ACHN (cell line): Measurements from ENCODE around the gene PPM1D.
"Not testable (repeated sequence)": the region's sequence is repeated elsewhere in the genome, so short reads cannot be mapped to it uniquely, and the experiment has no call there.

Source experiments
- DNase-seq: peaks from one replicate; pipeline ENCODE4 v3.0.0-alpha.2; 2015
- in situ Hi-C: cut with HindIII; loops from 2 replicates; pipeline ENCODE4 v1.10.0; 2017; ENCODE audit warnings: low sequenced_read_pairs, low pct_ligation_motif_present, low pct_unique_long_range_greater_than_20kb

The PPM1D gene

DNA sequence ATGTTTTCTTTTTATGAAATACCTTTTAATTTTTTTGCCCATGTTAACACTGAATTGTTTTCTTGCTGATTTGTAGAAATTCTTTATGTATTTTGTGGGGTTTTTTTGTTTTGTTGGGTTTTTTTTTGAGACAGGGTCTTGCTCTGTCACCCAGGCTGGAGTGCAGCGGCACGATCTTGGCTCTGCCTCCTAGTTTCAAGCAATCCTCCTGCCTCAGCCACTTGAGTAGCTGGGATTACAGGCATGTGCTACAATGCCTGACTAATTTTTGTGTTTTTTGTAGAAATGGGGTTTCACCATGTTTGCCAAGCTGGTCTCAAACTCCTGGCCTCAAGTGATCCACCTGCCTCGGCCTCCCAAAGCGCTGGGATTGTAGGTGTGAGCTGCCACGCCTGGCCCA, 11.3 kb downstream of the PPM1D start:
- in situ Hi-C loops, DNase-seq: not testable (repeated sequence)

DNA sequence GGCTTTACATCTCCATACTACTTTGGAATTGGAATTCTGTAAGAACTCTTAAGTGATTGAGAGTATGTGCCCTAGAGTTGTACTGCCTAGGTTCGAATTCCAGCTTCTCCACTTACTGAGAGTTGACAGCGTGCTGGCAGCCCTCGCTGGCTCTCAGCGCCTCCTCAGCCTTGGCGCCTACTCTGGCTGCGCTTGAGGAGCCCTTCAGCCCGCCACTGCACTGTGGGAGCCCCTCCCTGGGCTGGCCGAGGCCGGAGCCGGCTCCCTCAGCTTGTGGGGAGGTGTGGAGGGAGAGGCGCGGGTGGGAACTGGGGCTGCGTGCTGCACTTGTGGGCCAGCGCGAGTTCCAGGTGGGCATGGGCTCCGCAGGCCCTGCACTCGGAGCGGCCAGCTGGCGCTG, 13.3 kb downstream of the PPM1D start:
- no peak for DNase-seq
- in situ Hi-C loops: no loop called here

DNA sequence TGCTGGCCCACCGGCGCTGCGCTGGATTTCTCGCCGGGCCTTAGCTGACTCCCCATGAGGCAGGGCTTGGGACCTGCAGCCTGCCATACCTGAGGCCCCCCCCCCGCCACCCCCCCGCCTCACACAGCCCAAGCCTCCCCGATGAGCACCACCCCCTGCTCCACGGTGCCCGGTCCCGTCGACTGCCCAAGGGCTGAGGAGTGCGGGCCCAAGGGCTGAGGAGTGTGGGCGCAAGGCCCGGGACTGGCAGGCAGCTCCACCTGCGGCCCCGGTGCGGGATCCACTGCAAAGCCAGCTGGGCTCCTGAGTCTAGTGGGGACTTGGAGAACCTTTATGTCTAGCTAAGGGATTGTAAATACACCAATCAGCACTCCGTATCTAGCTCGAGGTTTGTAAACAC, 13.8 kb downstream of the PPM1D start:
- DNase-seq, in situ Hi-C loops: not testable (repeated sequence)

DNA sequence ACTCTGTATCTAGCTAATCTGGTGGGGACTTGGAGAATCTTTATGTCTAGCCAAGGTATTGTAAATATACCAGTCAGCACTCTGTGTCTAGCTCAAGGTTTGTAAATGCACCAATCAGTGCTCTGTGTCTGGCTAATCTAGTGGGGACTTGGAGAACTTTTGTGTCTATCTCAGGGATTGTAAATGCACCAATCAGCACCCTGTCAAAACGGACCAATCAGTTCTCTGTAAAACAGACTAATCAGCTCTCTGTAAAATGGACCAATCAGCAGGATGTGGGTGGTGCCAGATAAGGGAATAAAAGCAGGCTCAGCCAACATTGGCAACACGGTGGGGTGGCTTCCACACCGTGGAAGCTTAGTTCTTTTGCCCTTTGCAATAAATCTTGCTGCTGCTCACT, 14.3 kb downstream of the PPM1D start:
- DNase-seq, in situ Hi-C loops: not testable (repeated sequence)

DNA sequence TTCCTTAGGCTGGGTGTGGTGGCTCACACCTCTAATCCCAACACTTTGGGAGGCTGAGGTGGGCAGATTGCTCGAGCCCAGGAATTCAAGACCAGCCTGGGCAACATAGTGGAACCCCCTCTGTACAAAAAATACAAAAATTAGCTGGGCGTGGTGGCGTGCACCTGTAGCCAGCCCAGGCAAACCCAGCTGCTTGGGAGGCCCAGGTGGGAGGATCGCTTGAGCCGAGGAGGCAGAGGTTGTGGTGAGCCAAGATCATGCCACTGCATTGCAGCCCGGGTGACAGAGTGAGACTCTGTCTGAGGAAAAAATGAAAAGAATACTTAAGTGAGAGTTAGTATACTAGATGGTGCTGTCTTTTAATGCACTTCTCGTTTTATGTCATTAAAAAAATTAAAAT, 15.1 kb downstream of the PPM1D start:
- DNase-seq: no peak
- in situ Hi-C loops: no loop called here

DNA sequence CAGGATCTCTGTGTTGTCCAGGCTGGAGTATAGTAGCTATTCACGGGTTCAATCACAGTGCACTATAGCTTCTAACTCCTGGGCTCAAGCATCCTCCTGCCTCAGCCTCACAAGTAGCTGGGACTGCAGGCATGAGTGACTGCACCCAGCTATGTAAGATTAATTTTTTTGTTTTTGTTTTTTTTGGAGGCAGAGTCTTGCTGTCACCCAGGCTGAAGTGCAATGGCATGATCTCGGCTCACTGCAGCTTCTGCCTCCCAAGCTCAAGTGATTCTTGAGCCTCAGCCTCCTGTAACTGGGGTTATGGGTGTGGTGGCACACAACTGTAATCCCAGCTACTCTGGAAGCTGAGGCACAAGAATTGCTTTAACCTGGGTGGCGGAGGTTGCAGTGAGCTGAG, 15.8 kb downstream of the PPM1D start:
- in situ Hi-C loops: no loop called here
- no peak for DNase-seq

DNA sequence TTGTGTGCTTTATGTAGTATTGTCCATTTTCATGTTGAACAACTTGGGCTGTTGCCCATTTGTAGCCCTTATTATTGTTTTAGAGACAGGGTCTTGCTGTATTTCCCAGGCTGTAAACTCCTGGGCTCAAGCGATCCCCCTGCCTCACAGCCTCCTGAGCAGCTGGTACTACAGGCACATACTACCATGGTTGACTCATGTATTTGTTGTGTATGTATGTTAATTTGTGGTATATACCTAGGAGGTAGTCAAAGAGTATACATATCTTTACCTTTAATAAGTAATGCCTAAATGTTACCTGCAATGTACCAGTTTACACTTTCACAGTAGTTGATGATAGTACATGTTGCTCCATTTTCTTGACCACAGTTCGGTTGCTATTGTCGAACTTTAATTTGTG, 18.1 kb downstream of the PPM1D start:
- no peak for DNase-seq
- in situ Hi-C loops: no loop called here

DNA sequence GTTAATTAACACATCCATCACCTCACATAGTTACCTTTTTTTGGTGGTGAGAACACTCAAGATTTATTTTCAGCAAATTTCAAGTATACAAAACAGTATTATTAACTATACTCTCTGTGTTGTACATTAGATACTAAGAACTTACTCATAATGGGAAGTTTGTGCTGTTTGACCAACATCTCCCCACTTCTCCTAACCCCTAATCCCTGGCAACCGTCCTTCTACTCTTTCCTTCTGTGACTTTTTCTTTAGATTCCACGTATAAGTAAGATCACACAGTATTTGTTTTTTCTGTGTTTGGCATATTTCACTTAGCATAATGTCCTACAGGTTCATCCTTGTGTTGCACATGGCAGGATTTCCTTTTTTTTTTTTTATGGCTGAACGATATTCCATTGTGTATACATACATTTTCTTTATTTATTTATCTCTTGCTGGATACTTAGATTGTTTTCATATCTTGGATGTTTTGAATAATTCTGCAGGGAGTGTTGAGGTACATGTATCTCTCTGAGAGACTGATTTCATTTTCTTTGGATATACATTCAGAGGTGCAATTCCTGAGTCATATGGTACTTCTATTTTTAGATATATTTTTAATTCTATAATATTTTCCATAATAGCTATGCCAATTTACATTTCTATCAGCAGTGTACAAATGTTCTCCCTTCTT, 19.0 kb downstream of the PPM1D start:
- in situ Hi-C loops: no loop called here
- DNase-seq: no peak

DNA sequence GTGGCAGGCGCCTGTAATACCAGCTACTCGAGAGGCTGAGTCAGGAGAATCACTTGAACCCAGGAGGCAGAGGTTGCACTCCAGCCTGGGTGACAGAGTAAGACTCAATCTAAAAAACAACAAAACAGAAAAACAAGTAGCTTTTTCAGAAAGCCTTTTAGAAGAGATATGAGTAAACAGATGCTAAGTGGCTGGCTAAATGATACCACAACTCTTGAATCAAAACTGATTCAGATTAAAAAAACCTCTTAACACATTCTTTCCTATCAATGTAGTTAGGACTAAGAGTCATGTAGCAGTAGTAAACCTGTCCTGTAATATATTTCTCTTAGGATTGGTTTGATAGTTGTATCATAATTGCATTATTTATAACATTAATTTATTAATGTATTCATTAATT, 23.0 kb downstream of the PPM1D start:
- no peak for DNase-seq
- in situ Hi-C loops: no loop called here

DNA sequence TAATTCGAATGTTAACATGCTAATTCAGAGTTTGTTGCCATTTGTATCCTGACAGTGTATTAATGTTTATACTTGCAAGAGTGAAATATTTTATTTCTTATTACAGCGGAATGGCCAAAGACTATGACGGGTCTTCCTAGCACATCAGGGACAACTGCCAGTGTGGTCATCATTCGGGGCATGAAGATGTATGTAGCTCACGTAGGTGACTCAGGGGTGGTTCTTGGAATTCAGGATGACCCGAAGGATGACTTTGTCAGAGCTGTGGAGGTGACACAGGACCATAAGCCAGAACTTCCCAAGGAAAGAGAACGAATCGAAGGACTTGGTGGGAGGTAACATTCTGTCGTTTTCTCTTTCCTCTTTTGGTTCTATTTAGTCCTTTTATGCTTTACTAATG, 23.4 kb downstream of the PPM1D start:
- no peak for DNase-seq
- in situ Hi-C loops: no loop called here

DNA sequence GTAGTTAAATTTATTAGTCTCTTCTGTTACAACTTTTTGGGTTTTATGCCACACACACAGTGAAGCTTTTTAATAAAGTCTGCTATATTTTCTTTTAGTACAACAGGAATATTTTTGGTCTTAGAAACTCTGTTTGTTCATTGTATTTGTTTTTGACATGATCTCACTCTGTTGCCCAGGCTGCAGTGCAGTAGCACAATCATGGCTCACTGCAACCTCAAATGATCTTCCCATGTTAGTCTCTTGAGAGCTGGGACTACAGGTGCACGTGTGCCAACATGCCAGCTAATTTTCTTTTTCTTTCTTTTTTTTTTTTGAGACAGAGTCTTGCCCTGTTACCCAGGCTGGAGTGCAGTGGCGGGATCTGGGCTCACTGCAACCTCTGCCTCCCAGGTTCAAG, 27.1 kb downstream of the PPM1D start:
- DNase-seq: no peak
- in situ Hi-C loops: no loop called here

DNA sequence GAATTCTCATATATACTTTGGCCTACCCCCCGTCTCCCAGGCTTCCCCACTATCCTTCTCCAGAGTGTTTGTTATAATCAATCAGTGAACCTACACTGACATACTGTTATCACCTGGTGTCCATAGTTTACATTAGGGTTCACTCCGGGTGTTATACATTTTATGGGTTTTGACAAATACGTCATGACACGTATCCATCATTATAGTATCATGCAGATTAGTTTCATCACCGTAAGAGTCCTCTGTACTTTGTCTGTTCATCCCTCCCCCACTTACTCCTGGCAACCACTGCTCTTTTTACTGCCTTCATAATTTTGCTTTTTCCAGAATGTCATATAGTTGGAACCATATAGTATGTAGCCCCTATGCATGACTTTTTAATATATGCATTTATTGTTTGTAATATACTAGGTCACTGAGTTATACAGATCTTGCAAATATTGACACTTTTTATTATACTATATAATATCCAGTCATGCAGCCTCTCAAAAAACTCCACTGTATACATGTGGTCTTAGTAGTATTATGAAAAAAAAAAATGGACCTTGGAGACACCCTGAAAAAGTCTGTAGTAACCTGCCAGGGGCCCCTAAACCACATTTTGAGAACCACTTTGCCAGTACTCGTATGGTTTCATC, 28.4 kb downstream of the PPM1D start:
- in situ Hi-C loops: no loop called here

DNA sequence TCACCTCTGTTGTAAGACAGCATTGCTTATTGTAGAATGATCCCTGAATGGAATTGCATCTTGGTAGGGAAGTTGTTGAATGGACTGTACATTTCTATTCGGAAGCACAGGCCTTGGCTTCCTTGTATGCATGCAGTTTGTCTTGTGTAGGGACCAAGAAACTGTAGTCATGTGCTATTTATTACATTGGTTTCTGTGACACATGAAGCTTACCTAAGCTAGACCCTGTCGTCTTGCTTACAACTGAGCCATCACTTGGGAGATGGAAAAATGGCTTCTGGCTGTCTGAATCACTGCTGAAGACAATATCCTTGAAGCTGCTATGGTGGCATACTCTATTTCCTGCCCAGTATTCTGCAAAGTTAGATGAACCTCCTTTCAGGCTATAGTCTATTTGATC, 29.1 kb downstream of the PPM1D start:
- in situ Hi-C loops: no loop called here
- no peak for DNase-seq

More for the DNA sequence above, 28.4 kb downstream of the PPM1D start:
- no peak for DNase-seq

DNA sequence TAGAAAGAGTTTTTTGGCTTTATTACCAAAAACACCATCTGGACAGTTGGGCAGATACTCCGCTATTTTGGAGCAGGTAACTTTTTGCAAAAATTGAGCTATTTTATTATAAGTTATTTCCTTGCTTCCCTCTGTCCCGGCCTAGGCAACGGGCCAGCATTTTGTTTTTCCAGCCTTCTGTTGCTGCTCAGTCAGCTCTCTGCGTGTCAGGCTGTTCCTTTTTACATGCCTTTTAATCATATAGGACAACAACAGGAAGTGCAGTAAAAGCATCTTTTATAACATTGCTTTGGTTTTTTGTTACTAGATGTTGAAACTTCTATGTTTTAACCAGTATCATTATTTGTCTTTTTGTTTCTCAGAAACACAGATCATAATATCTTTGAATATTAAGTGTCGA, 30.4 kb downstream of the PPM1D start:
- in situ Hi-C loops: no loop called here
- no peak for DNase-seq

DNA sequence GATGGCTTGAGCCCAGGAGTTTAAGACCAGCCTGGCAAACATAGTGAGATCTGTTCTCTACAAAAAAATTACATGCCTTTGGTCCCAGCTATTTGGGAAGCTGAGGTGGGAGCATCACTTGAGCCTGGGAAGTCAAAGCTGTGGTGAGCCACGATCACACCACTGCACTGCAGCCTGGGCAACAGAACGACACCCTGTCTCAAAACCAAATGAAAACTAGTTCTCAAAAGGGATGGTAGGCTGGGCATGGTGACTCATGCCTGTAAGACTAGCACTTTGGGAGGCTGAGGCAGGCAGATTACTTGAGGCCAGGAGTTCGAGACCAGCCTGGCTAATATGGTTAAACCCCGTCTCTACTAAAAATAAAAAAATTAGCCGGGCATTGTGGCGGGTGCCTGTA, 31.1 kb downstream of the PPM1D start:
- DNase-seq: no peak
- in situ Hi-C loops: no loop called here

DNA sequence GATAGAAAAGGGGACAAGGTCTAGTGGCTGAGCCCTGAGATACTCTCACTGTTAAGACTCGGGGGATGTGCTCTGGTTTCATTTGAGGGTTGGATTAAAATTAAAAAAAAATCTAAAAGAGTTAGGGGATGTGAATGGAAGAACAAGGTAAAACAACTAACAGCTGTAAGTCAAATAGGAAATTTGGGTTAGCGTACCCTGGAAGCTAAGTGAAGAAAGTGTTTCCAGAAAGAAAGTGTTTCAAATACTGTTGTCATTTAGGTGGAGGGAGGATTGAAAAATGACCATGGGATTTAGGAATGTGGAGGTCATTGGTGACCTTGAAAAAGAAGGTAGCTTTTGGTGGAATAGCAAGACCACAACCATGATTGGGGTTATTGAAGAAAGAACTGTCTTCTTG, 37.7 kb downstream of the PPM1D start:
- no peak for DNase-seq
- in situ Hi-C loops: no loop called here

DNA sequence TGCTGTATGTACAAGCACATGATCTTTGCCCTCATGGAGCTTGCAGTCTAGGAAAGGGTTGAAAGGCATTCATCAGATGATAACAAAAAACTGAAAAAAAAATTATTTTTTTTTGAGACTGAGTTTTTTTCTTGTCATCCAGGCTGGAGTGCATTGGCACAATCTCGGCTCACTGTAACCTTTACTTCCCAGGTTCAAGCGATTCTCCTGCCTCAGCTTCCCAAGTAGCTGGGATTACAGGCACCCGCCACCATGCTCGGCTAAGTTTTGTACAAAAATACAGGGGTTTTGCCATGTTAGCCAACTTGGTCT, 39.0 kb downstream of the PPM1D start:
- no peak for DNase-seq
- in situ Hi-C loops: no loop called here

DNA sequence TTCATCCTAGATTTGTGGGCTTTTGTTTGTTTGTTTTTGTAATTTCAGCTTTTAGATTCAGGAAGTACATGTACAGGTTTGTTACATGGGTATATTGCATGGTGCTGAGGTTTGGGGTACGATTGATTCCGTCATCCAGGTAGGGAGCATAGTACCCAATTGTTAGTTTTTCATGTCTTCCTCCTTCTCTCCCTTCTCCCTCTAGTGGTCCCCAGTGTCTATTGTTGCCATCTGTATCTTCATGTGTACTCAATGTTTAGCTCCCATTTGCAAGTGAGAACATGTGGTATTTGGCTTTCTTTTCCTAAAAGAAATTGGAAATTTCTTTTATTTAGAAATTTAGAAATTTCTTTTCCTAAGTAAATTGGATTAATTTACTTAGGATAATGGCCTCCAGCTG, 40.5 kb downstream of the PPM1D start:
- peak; percentile 40 for DNase-seq
- in situ Hi-C loops: no loop called here

DNA sequence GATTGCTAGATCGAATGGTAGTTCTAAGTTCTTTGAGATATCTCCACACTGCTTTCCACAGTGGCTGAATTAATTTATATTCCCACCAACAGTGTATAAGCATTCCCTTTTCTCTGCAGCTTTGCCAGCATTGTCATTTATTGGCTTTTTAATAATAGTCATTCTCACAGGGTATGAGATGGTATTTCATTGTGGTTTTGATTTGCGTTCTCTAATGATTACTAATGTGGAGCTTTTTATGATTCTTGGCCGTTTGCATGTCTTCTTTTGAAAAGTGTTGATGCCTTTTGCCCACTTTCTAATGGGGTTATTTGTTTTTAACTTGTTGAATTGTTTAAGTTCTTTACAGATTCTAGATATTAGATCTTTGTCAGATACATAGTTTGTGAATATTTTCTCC, 41.1 kb downstream of the PPM1D start:
- in situ Hi-C loops: no loop called here
- DNase-seq: no peak

DNA sequence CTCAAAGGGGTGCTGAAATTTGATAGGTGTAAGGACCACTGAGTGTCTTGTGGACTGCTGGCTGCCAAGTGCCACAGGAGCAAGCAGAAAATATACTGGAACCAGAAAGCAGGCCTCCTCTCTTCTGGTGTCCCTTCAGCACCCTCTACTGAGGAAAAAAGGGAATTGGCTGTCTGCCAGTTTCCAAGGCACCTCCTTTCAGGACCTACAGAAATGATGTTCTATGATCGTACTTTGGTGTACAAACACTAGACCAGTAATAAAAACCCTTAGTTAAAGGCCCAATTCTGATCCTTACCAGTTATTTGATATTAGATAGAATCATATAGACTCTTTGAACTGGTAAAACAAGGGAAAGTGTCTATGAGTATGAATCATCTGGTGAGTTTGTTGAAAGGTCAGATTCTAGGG, 41.8 kb downstream of the PPM1D start:
- in situ Hi-C loops: no loop called here
- DNase-seq: peak; percentile 91
